Measurements from ENCODE around the gene MYBPH. TPM values are rescaled to one million over a fixed set of nuclear protein-coding genes. Genes with fewer than 3 reads are reported as not detected.

The MYBPH gene
- total RNA-seq, 2 donors from 2014 or later = not detected

- intact Hi-C loops (cut with DNase I) = no loop called here
- Histone ChIP-seq H3K27ac (no peak overlapping the region), H3K4me1 (peaks cover 23% of the 10 kb centered on the region), H3K4me3 (no peak overlapping the region), H3K36me3 (replicated peaks in 1 of 2; ENCODE audit: insufficient read depth in 1 of 2, low read depth in 2 of 2) (no peaks in the 10 kb centered on the region), H3K27me3 (no peaks in the 10 kb centered on the region), H3K9me3 (no peaks in the 10 kb centered on the region)
- no peak for TF ChIP-seq POLR2A (IDR thresholded peaks at IDR 0.05)
- no peak for TF ChIP-seq CTCF (IDR thresholded peaks at IDR 0.05)
- no peak for ATAC-seq
- DNase-seq = no peak
- 47 to 56% methylated on average over 7 of the region's 9 CpGs for WGBS, 2 donors
Measured at GRCh38 chr1:203177470-203178039, 1.9 kb upstream of the MYBPH start.

- no peaks in the 10 kb centered on the region for H3K27me3 ChIP-seq
- DNase-seq = no peak
- intact Hi-C loops (cut with DNase I) = no loop called here
Measured at GRCh38 chr1:203177036-203177405, 1.4 kb upstream of the MYBPH start.

GRCh38 chr1:203176273-203177035, 828 bp upstream of the MYBPH start:
- intact Hi-C loops (cut with DNase I) = no loop called here
- Histone ChIP-seq H3K36me3 (replicated peaks in 1 of 2; ENCODE audit: insufficient read depth in 1 of 2, low read depth in 2 of 2) (no peaks in the 10 kb centered on the region), H3K27ac (no peak overlapping the region), H3K4me1 (peaks cover 26% of the 10 kb centered on the region), H3K4me3 (no peak overlapping the region), H3K27me3 (no peaks in the 10 kb centered on the region), H3K9me3 (no peaks in the 10 kb centered on the region)
- 75 to 80% methylated on average over 8 to 9 of the region's 9 CpGs for WGBS, 2 donors
- no peak for TF ChIP-seq POLR2A (IDR thresholded peaks at IDR 0.05)
- no peak for TF ChIP-seq CTCF (IDR thresholded peaks at IDR 0.05)
- ATAC-seq = no peak
- no peak for DNase-seq

More at GRCh38 chr1:203177036-203177405, 1.4 kb upstream of the MYBPH start:
- Histone ChIP-seq H3K9me3 (no peaks in the 10 kb centered on the region), H3K27ac (no peak overlapping the region), H3K4me1 (peaks cover 26% of the 10 kb centered on the region), H3K4me3 (no peak overlapping the region), H3K36me3 (replicated peaks in 1 of 2; ENCODE audit: insufficient read depth in 1 of 2, low read depth in 2 of 2) (no peaks in the 10 kb centered on the region)
- ATAC-seq = no peak
- WGBS, 2 donors = 79 to 87% methylated on average over 6 of the region's 6 CpGs
- no peak for TF ChIP-seq POLR2A (IDR thresholded peaks at IDR 0.05)
- TF ChIP-seq CTCF (IDR thresholded peaks at IDR 0.05) = no peak

GRCh38 chr1:203175827-203176241, 208 bp upstream of the MYBPH start:
- H3K27me3 ChIP-seq = no peaks in the 10 kb centered on the region
- H3K36me3 ChIP-seq (replicated peaks in 1 of 2; ENCODE audit: insufficient read depth in 1 of 2, low read depth in 2 of 2) = no peaks in the 10 kb centered on the region
- no peaks in the 10 kb centered on the region for H3K9me3 ChIP-seq
- DNase-seq (peak in 3 of 4 donors; percentile 30 to 54 (median 35)), ATAC-seq (no peak)
- no peak overlapping the region for H3K27ac ChIP-seq
- 44 to 88% methylated on average over 4 to 9 of the region's 9 CpGs for WGBS, 2 donors
- intact Hi-C loops (cut with DNase I) = no loop called here
- H3K4me3 ChIP-seq = no peak overlapping the region
- peaks cover 26% of the 10 kb centered on the region for H3K4me1 ChIP-seq
- TF ChIP-seq CTCF (IDR thresholded peaks at IDR 0.05) (no peak), POLR2A (IDR thresholded peaks at IDR 0.05) (no peak)
